Hepatocyte (in vitro differentiated cells): ENCODE measurements around the gene SH3TC1. TPM values are rescaled to one million over a fixed set of nuclear protein-coding genes. Genes with fewer than 3 reads are reported as not detected.

Experiments used
- DNase-seq: peaks from one replicate; pipeline ENCODE4 v3.0.0-alpha.2; 2016; ENCODE audit warnings: low spot score
- H2AFZ ChIP-seq: fragments of 200-600 bp; sonication (generic); 2 replicates; pipeline ENCODE4 v1.6.0; 2016; ENCODE audit warnings: antibody characterized with exemption, mild to moderate bottlenecking
- H3K27ac ChIP-seq: fragments of 200-600 bp; sonication (generic); 2 replicates; pipeline ENCODE4 v1.5.1; 2016; ENCODE audit warnings: mild to moderate bottlenecking
- H3K27me3 ChIP-seq: fragments of 200-600 bp; sonication (generic); 2 replicates; pipeline ENCODE4 v1.6.1; 2016
- H3K36me3 ChIP-seq: fragments of 200-600 bp; sonication (generic); replicated peaks from 2 replicates; pipeline ENCODE4 v1.5.1; 2016; ENCODE audit warnings: low read depth; ENCODE audit not compliant: insufficient read depth
- H3K4me1 ChIP-seq: fragments of 200-600 bp; sonication (generic); 2 replicates; pipeline ENCODE4 v1.5.1; 2016; ENCODE audit warnings: mild to moderate bottlenecking, moderate library complexity; ENCODE audit not compliant: insufficient read depth
- H3K4me2 ChIP-seq: fragments of 200-600 bp; sonication (generic); 2 replicates; pipeline ENCODE4 v1.6.0; 2016
- H3K4me3 ChIP-seq: fragments of 200-600 bp; sonication (generic); 2 replicates; pipeline ENCODE4 v1.5.1; 2016; ENCODE audit warnings: mild to moderate bottlenecking
- H3K79me2 ChIP-seq: fragments of 200-600 bp; sonication (generic); 2 replicates; pipeline ENCODE4 v1.6.0; 2017; ENCODE audit warnings: mild to moderate bottlenecking
- H3K9me2 ChIP-seq: fragments of 200-600 bp; sonication (generic); replicated peaks from 2 replicates; pipeline ENCODE4 v1.6.0; 2017; ENCODE audit warnings: mild to moderate bottlenecking; ENCODE audit not compliant: insufficient read depth
- H3K9me3 ChIP-seq: fragments of 200-600 bp; sonication (generic); 2 replicates; pipeline ENCODE4 v1.5.1; 2016; ENCODE audit warnings: low read depth, mild to moderate bottlenecking
- H4K20me1 ChIP-seq: fragments of 200-600 bp; sonication (generic); 2 replicates; pipeline ENCODE4 v1.6.0; 2016; ENCODE audit warnings: mild to moderate bottlenecking; ENCODE audit not compliant: insufficient read depth, poor library complexity, severe bottlenecking
- EZH2 ChIP-seq: fragments of 200-600 bp; sonication (generic); IDR thresholded peaks from 2 replicates; pipeline ENCODE4 v1.6.1; 2016; ENCODE audit warnings: antibody characterized with exemption, mild to moderate bottlenecking, borderline replicate concordance
- EZH2phosphoT487 ChIP-seq: fragments of 200-600 bp; sonication (generic); IDR thresholded peaks from one replicate; pipeline ENCODE4 v1.6.1; 2018; ENCODE audit warnings: antibody characterized with exemption, mild to moderate bottlenecking, low read depth, moderate library complexity; ENCODE audit not compliant: unreplicated experiment, severe bottlenecking
- WGBS: methylation state at CpG from one replicate; pipeline ENCODE4 v1.1.6; 2016; ENCODE audit warnings: low lambda C conversion rate; ENCODE audit errors: missing lambda C conversion rate; 5-methylcytosine and 5-hydroxymethylcytosine counted together
- polyA plus RNA-seq: library from polyadenylated mRNA; unstranded; fragments of >200 nt; fragmentation: Nextera tagmentation; extraction: Ambion mirVana; gene quantifications from 2 replicates; pipeline ENCODE4 v1.2.1, GENCODE V29; 2016
- total RNA-seq: library from RNA; depleted of rRNA; stranded (reverse); fragments of >200 nt; gene quantifications from 2 replicates; pipeline ENCODE4 v1.2.3, GENCODE V29; 2014
- TF ChIP-seq, protein P1 (sequence below): fragments of 200-600 bp; sonication (generic); IDR thresholded peaks from 2 replicates; pipeline ENCODE4 v1.5.1; 2016; ENCODE audit warnings: antibody characterized with exemption, mild to moderate bottlenecking; ENCODE audit not compliant: poor library complexity

The SH3TC1 gene
- total and polyA plus RNA-seq, 2 experiments from 2014 or later, result 30.3 to 35.4 TPM

DNA sequence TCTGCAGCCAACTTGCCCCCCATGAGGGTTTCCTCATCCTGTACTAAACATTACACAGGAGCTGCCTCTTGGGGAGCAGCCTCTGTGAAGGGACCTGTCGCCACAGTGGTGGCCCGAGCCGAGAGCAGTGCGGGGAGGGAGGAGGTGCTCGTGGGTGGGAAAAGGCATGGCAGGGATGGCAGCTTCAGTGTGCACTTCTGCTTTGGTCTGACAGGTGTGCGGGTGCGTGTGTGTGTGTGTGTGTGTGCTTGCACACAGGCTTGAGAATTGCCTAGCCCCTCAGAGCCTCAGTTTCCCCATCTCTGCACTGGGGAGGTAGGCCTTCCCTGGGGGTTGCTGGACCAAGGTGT, 3.9 kb downstream of the SH3TC1 start:
- Histone ChIP-seq H3K27ac (no peak overlapping the region), H3K9me2 (no peaks in the 10 kb centered on the region), H3K79me2 (peaks cover 39% of the 10 kb centered on the region), H3K4me1 (peaks cover 69% of the 10 kb centered on the region), H3K4me3 (no peak overlapping the region), H2AFZ (no peak overlapping the region), H3K9me3 (no peaks in the 10 kb centered on the region), H3K4me2 (peak overlapping the region; percentile 81), H3K27me3 (no peaks in the 10 kb centered on the region), H3K36me3 (no peaks in the 10 kb centered on the region), H4K20me1 (no peaks in the 10 kb centered on the region)
- 81% methylated on average over 7 of the region's 7 CpGs for WGBS
- no peak for TF ChIP-seq EZH2phosphoT487
- no peak for TF ChIP-seq EZH2
- TF ChIP-seq, protein P1, sequence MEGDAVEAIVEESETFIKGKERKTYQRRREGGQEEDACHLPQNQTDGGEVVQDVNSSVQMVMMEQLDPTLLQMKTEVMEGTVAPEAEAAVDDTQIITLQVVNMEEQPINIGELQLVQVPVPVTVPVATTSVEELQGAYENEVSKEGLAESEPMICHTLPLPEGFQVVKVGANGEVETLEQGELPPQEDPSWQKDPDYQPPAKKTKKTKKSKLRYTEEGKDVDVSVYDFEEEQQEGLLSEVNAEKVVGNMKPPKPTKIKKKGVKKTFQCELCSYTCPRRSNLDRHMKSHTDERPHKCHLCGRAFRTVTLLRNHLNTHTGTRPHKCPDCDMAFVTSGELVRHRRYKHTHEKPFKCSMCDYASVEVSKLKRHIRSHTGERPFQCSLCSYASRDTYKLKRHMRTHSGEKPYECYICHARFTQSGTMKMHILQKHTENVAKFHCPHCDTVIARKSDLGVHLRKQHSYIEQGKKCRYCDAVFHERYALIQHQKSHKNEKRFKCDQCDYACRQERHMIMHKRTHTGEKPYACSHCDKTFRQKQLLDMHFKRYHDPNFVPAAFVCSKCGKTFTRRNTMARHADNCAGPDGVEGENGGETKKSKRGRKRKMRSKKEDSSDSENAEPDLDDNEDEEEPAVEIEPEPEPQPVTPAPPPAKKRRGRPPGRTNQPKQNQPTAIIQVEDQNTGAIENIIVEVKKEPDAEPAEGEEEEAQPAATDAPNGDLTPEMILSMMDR, result no peak
- DNase-seq, result no peak

DNA sequence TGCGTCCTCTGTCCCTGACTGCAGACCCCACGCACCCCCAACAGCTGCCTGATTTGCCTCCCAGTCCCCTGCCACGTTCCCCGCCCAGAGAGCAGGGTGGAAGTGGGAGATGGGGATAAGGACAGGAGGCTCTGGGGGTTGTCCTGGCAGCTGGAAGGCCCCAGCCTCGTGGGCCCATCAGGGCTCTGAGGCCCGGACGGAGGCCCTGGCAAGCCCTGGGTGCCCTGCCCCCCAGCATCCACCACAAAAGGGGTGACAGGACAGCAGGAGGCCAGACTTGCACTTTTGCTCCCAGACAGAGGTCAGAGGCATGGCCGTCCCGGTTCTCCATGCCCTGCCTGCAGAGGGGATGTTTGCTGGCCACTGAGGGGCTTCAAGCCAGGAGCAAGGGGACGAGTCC, 4.7 kb downstream of the SH3TC1 start:
- no peak overlapping the region for H2AFZ ChIP-seq
- H3K4me3 ChIP-seq, result no peak overlapping the region
- H3K9me3 ChIP-seq, result no peaks in the 10 kb centered on the region
- H3K4me2 ChIP-seq, result no peak overlapping the region
- no peaks in the 10 kb centered on the region for H4K20me1 ChIP-seq
- H3K27me3 ChIP-seq, result no peaks in the 10 kb centered on the region
- TF ChIP-seq EZH2 (no peak), EZH2phosphoT487 (no peak)
- TF ChIP-seq, protein P1, result no peak
- WGBS, result 76% methylated on average over 10 of the region's 10 CpGs
- H3K9me2 ChIP-seq, result no peaks in the 10 kb centered on the region
- no peaks in the 10 kb centered on the region for H3K36me3 ChIP-seq
- DNase-seq, result no peak
- peaks cover 62% of the 10 kb centered on the region for H3K4me1 ChIP-seq
- H3K79me2 ChIP-seq, result peaks cover 39% of the 10 kb centered on the region
- no peak overlapping the region for H3K27ac ChIP-seq

DNA sequence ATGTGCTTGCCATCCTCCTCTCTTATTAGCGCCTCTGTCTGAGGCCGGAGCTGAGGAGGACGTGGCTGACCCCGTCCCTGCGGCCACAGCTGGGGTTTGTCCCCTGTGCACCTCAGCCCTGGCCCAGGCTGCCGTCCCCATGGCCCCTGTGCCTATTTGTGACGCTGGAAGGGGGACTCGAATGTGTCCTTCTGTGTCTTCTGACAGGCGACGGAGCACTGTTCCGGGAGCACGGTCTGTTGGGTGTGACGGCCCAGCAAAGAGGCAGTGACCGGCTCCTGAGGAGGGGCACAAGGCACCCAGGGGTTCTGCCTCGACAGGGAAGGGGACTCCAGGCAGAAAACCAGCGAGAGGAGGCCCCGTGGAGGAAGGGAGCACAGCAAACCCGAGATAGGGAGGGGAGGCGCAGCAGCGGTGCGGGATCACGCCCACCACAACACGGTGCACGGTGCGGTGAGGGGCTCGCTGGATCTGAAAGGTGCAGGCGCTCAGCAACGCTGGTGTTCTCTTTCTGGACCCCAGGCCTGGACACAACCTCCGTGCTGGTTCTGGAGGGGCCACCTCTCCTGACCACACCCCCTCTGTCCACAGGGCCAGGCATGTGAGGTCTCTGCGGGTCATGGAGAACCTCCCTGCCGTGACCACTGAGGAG, 5.6 kb downstream of the SH3TC1 start:
- Histone ChIP-seq H3K9me2 (no peaks in the 10 kb centered on the region), H3K36me3 (no peaks in the 10 kb centered on the region), H2AFZ (no peak overlapping the region), H3K4me3 (no peak overlapping the region), H3K27me3 (no peaks in the 10 kb centered on the region), H3K4me1 (peaks cover 55% of the 10 kb centered on the region), H3K79me2 (peaks cover 36% of the 10 kb centered on the region), H3K9me3 (no peaks in the 10 kb centered on the region), H3K27ac (no peak overlapping the region), H4K20me1 (no peaks in the 10 kb centered on the region), H3K4me2 (no peak overlapping the region)
- DNase-seq, result no peak
- TF ChIP-seq EZH2phosphoT487, result no peak
- 92% methylated on average over 29 of the region's 31 CpGs for WGBS

DNA sequence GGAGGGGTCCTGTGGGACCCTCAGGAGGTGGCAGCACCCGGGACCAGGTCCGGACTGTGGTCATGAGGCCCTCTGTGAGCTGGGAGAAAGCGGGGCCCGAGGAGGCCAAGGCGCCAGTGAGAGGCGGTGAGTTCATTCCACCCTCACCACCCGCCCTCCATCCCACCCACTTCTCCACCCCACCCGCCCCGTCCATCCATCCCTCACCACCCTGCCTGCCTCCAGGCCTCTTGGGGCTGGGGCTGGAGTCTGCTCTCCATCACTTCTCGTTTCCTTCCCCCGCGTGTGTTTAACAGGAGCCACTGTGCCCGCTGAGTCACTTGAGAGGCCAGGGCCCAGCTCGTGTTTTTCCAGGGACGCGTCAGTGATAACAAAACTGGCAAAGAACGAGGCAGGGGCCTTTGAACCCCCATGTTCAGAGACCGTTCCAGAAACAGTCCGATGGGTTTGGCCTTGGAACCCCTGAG, 6.2 kb downstream of the SH3TC1 start:
- TF ChIP-seq EZH2, result no peak
- TF ChIP-seq, protein P1, result no peak
- no peak for TF ChIP-seq EZH2phosphoT487
- Histone ChIP-seq H3K79me2 (peaks cover 30% of the 10 kb centered on the region), H3K36me3 (no peaks in the 10 kb centered on the region), H3K4me2 (no peak overlapping the region), H3K9me2 (no peaks in the 10 kb centered on the region), H3K9me3 (no peaks in the 10 kb centered on the region), H3K27ac (no peak overlapping the region), H3K4me1 (peaks cover 49% of the 10 kb centered on the region), H4K20me1 (no peaks in the 10 kb centered on the region), H2AFZ (no peak overlapping the region), H3K4me3 (no peak overlapping the region), H3K27me3 (no peaks in the 10 kb centered on the region)
- WGBS, result 68% methylated on average over 14 of the region's 19 CpGs
- DNase-seq, result no peak
